Thyroid gland (tissue), 4 donors: ENCODE measurements around the gene MAGI2. TPM values are rescaled to one million over a fixed set of nuclear protein-coding genes. Genes with fewer than 3 reads are reported as not detected.

Source experiments
- DNase-seq, 2 donors: peaks; one replicate each; pipeline ENCODE4 v3.0.0-alpha.2; 2019
- H3K27ac ChIP-seq, 3 donors: fragments of 200-600 bp; sonication (generic); 1 replicate in 2 of 3; 2 replicates in 1 of 3; pipeline ENCODE4 v1.5.1; 2016 to 2019; ENCODE audit warnings: mild to moderate bottlenecking in 1 of 3, moderate library complexity in 1 of 3
- H3K27me3 ChIP-seq: fragments of 200-600 bp; sonication (generic); one replicate; pipeline ENCODE4 v1.5.1; 2019
- H3K36me3 ChIP-seq, 2 donors: fragments of 200-600 bp; sonication (generic); one replicate each; pipeline ENCODE4 v1.5.1; 2016 to 2019
- H3K4me1 ChIP-seq, 2 donors: fragments of 200-600 bp; sonication (generic); one replicate each; pipeline ENCODE4 v1.5.1; 2017 to 2019
- H3K4me3 ChIP-seq, 3 donors: fragments of 200-600 bp; sonication (generic); replicated peaks in 1 of 3; 1 replicate in 2 of 3; 2 replicates in 1 of 3; pipeline ENCODE4 v1.5.1; 2016; ENCODE audit warnings: mild to moderate bottlenecking in 1 of 3
- H3K9me3 ChIP-seq: fragments of 200-600 bp; sonication (generic); one replicate; pipeline ENCODE4 v1.5.1; 2017
- POLR2A ChIP-seq, 2 donors: fragments of 450-650 bp; IDR thresholded peaks; one replicate each; pipeline ENCODE4 v1.6.1; 2017; ENCODE audit warnings: antibody characterized with exemption in 2 of 2, mild to moderate bottlenecking in 2 of 2, moderate library complexity in 1 of 2
- WGBS, 2 donors: methylation state at CpG; one replicate each; pipeline ENCODE4 v1.1.5; 2017; 5-methylcytosine and 5-hydroxymethylcytosine counted together
- intact Hi-C: fragments of 100-400 bp; cut with DNase I; formaldehyde crosslinking; loops from one replicate; pipeline ENCODE4 v1.15.1; 2023
- total RNA-seq, 4 donors: library from RNA; depleted of rRNA; stranded (reverse); fragments of >200 nt; gene quantifications; one replicate each; pipeline ENCODE4 v1.2.3, GENCODE V29; 2016
- TF ChIP-seq, protein P1 (sequence below), 6 experiments: fragments of 200-600 bp in 3 of 6; fragments of 450-650 bp in 3 of 6; sonication (generic) in 3 of 6; IDR thresholded peaks; one replicate each; pipeline ENCODE4 v1.5.1; 2016 to 2019; ENCODE audit warnings: antibody characterized with exemption in 6 of 6, mild to moderate bottlenecking in 2 of 6, inconsistent platforms in 1 of 6, moderate library complexity in 1 of 6

MAGI2 gene
- total RNA-seq, 4 donors from 2014 or later = 20.7 to 31.1 (median 26.0) TPM

- H3K4me3 ChIP-seq = no peak overlapping the region
- no peak for TF ChIP-seq POLR2A (IDR thresholded peaks at IDR 0.05)
- TF ChIP-seq, protein P1, sequence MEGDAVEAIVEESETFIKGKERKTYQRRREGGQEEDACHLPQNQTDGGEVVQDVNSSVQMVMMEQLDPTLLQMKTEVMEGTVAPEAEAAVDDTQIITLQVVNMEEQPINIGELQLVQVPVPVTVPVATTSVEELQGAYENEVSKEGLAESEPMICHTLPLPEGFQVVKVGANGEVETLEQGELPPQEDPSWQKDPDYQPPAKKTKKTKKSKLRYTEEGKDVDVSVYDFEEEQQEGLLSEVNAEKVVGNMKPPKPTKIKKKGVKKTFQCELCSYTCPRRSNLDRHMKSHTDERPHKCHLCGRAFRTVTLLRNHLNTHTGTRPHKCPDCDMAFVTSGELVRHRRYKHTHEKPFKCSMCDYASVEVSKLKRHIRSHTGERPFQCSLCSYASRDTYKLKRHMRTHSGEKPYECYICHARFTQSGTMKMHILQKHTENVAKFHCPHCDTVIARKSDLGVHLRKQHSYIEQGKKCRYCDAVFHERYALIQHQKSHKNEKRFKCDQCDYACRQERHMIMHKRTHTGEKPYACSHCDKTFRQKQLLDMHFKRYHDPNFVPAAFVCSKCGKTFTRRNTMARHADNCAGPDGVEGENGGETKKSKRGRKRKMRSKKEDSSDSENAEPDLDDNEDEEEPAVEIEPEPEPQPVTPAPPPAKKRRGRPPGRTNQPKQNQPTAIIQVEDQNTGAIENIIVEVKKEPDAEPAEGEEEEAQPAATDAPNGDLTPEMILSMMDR (IDR thresholded peaks at IDR 0.05) = no peak
- 58 to 64% methylated on average over 9 of the region's 9 CpGs for WGBS, 2 donors
- intact Hi-C loops = no loop called here
- H3K9me3 ChIP-seq = no peaks in the 10 kb centered on the region
- no peaks in the 10 kb centered on the region for H3K36me3 ChIP-seq
- H3K27me3 ChIP-seq = no peaks in the 10 kb centered on the region
- H3K27ac ChIP-seq = no peak overlapping the region
- DNase-seq = no peak
- H3K4me1 ChIP-seq = no peaks in the 10 kb centered on the region
Observed at GRCh38 chr7:78073609-78074382, 1379.7 kb downstream of the MAGI2 start.

- TF ChIP-seq, protein P1 (IDR thresholded peaks at IDR 0.05) = no peak
- no peak for TF ChIP-seq POLR2A (IDR thresholded peaks at IDR 0.05)
- H3K4me1 ChIP-seq = no peaks in the 10 kb centered on the region
- intact Hi-C loops = no loop called here
- H3K27ac ChIP-seq = no peak overlapping the region
- DNase-seq = no peak
- no peaks in the 10 kb centered on the region for H3K36me3 ChIP-seq
- no peak overlapping the region for H3K4me3 ChIP-seq
- H3K9me3 ChIP-seq = no peaks in the 10 kb centered on the region
- H3K27me3 ChIP-seq = no peaks in the 10 kb centered on the region
Observed at GRCh38 chr7:78072201-78072590, 1381.3 kb downstream of the MAGI2 start.

- TF ChIP-seq POLR2A (IDR thresholded peaks at IDR 0.05) = no peak
- TF ChIP-seq, protein P1 (IDR thresholded peaks at IDR 0.05) = no peak
Observed at GRCh38 chr7:78071491-78072200, 1381.8 kb downstream of the MAGI2 start.

GRCh38 chr7:78066599-78066998, 1386.9 kb downstream of the MAGI2 start:
- intact Hi-C loops = no loop called here
- no peak for DNase-seq
- Histone ChIP-seq H3K27ac (no peak overlapping the region), H3K4me3 (no peak overlapping the region), H3K27me3 (no peaks in the 10 kb centered on the region), H3K4me1 (no peaks in the 10 kb centered on the region), H3K9me3 (no peaks in the 10 kb centered on the region), H3K36me3 (no peaks in the 10 kb centered on the region)
- TF ChIP-seq, protein P1 (IDR thresholded peaks at IDR 0.05) = no peak
- WGBS, 2 donors = 79 to 90% methylated on average over 4 of the region's 4 CpGs

More at GRCh38 chr7:78071491-78072200, 1381.8 kb downstream of the MAGI2 start:
- H3K27me3 ChIP-seq = no peaks in the 10 kb centered on the region
- no peak overlapping the region for H3K27ac ChIP-seq
- 91 to 92% methylated on average over 13 of the region's 13 CpGs for WGBS, 2 donors
- H3K36me3 ChIP-seq = no peaks in the 10 kb centered on the region
- H3K4me3 ChIP-seq = no peak overlapping the region
- no peak for DNase-seq
- intact Hi-C loops = no loop called here
- no peaks in the 10 kb centered on the region for H3K4me1 ChIP-seq
- H3K9me3 ChIP-seq = no peaks in the 10 kb centered on the region

GRCh38 chr7:78063758-78064157, 1389.7 kb downstream of the MAGI2 start:
- no peak overlapping the region for H3K4me3 ChIP-seq
- intact Hi-C loops = no loop called here
- no peak overlapping the region for H3K27ac ChIP-seq
- no peaks in the 10 kb centered on the region for H3K27me3 ChIP-seq
- DNase-seq = no peak
- no peaks in the 10 kb centered on the region for H3K36me3 ChIP-seq
- no peaks in the 10 kb centered on the region for H3K4me1 ChIP-seq
- no peaks in the 10 kb centered on the region for H3K9me3 ChIP-seq
- no peak for TF ChIP-seq POLR2A (IDR thresholded peaks at IDR 0.05)
- TF ChIP-seq, protein P1 (IDR thresholded peaks at IDR 0.05) = no peak
